Smooth muscle cell of the brain vasculature (primary cell): ENCODE results near the gene GABRA1.

Source experiments
- DNase-seq: peaks from one replicate; pipeline ENCODE4 v3.0.0-alpha.2; 2012; ENCODE audit warnings: low read depth, low spot score

Gene GABRA1

GRCh38 chr5:161847941-161848391, at the start of gene GABRA1:
Gene GABRA1 (plus strand): TSS chr5:161848120. CDS start chr5:161850811, 2,691 bp downstream.
- no peak for DNase-seq

- DNase-seq: no peak
Measured at GRCh38 chr5:161799316-161799715, 48.6 kb upstream of the GABRA1 start.

- no peak for DNase-seq
Measured at GRCh38 chr5:161804263-161804662, 43.7 kb upstream of the GABRA1 start.

- no peak for DNase-seq
Measured at GRCh38 chr5:161846746-161847145, 1.2 kb upstream of the GABRA1 start.

- DNase-seq: no peak
Measured at GRCh38 chr5:161847447-161847846, 473 bp upstream of the GABRA1 start.

- DNase-seq: no peak
Measured at GRCh38 chr5:161850491-161850890, 2.6 kb downstream of the GABRA1 start.

GRCh38 chr5:161851691-161852299, 3.9 kb downstream of the GABRA1 start:
- no peak for DNase-seq

- DNase-seq: no peak
Measured at GRCh38 chr5:161857358-161857757, 9.4 kb downstream of the GABRA1 start.

GRCh38 chr5:161863259-161863658, 15.3 kb downstream of the GABRA1 start:
- no peak for DNase-seq

GRCh38 chr5:161863811-161864210, 15.9 kb downstream of the GABRA1 start:
- DNase-seq: no peak

- DNase-seq: no peak
Measured at GRCh38 chr5:161865510-161865909, 17.6 kb downstream of the GABRA1 start.

GRCh38 chr5:161889971-161890370, 42.1 kb downstream of the GABRA1 start:
- no peak for DNase-seq

GRCh38 chr5:161895514-161895913, 47.6 kb downstream of the GABRA1 start:
- DNase-seq: no peak

GRCh38 chr5:161897033-161897432, 49.1 kb downstream of the GABRA1 start:
- DNase-seq: no peak

GRCh38 chr5:161899590-161899989, 51.7 kb downstream of the GABRA1 start:
- DNase-seq: no peak

GRCh38 chr5:161900981-161901380, 53.1 kb downstream of the GABRA1 start:
- DNase-seq: no peak

- DNase-seq: no peak
Measured at GRCh38 chr5:161921781-161922180, 73.9 kb downstream of the GABRA1 start.

- no peak for DNase-seq
Measured at GRCh38 chr5:161924270-161924669, 76.3 kb downstream of the GABRA1 start.

GRCh38 chr5:161925960-161926359, 78.0 kb downstream of the GABRA1 start:
- DNase-seq: no peak

- DNase-seq: no peak
Measured at GRCh38 chr5:161934486-161934885, 86.6 kb downstream of the GABRA1 start.

- no peak for DNase-seq
Measured at GRCh38 chr5:161944974-161945373, 97.1 kb downstream of the GABRA1 start.

- DNase-seq: no peak
Measured at GRCh38 chr5:161946911-161947310, 99.0 kb downstream of the GABRA1 start.
